Muscle of arm (tissue), 12 donors: ENCODE results near the gene REV3L. TPM values are rescaled to one million over a fixed set of nuclear protein-coding genes. Genes with fewer than 3 reads are reported as not detected.

ENCODE experiments used
- DNase-seq: peaks from one replicate; pipeline ENCODE4 v3.0.0-alpha.2; 2013
- polyA plus RNA-seq, 12 donors: library from polyadenylated mRNA; unstranded; fragments of 120-200 nt; gene quantifications; one replicate each; pipeline ENCODE4 v1.2.1, GENCODE V29; 2013; ENCODE audit not compliant: insufficient read length in 12 of 12

REV3L gene
- polyA plus RNA-seq, 12 donors = 33.5 to 49.1 (median 40.0) TPM; not detected in 1

- DNase-seq = no peak
Measured at GRCh38 chr6:111471958-111472357, 11.1 kb downstream of the REV3L start.

- DNase-seq = no peak
Measured at GRCh38 chr6:111471533-111471932, 11.5 kb downstream of the REV3L start.

DNA sequence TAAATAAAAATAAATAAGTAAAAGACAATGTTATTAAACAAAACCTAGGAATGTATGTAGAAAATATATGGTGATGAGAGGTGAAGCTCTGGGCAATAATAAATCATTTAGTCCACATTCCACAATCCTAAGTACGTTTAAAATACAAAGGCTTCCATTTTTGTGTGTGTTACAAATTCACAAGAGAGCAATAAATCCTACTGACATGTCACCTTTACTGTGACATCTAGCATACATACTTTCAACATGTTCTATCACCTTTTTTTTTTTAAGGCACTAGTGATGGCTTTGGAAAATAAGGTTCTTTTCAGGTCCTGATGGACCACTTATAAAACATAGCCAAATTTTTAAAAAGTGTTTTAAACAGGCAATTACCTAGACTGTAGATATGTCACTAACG is 12.0 kb downstream of the REV3L start:
- no peak for DNase-seq

DNA sequence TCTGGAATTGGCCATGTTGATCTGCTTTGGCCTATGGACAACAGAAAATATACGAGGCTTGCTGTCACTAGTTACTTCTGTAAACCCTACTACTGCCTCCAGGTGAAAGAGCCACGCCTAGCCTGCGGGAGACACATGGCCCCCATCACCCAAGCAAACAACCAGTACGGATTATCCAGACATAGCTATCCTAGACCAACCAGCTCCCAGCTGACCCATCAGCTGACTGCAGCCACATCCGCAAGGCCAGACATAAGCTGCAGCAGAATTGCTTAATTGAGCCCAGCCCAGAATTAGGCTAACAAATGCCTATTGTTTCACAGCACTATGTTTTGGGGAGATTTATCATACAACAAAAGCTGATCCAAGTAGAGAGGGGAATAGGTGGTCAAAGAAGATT is 13.5 kb downstream of the REV3L start:
- DNase-seq = no peak

DNA sequence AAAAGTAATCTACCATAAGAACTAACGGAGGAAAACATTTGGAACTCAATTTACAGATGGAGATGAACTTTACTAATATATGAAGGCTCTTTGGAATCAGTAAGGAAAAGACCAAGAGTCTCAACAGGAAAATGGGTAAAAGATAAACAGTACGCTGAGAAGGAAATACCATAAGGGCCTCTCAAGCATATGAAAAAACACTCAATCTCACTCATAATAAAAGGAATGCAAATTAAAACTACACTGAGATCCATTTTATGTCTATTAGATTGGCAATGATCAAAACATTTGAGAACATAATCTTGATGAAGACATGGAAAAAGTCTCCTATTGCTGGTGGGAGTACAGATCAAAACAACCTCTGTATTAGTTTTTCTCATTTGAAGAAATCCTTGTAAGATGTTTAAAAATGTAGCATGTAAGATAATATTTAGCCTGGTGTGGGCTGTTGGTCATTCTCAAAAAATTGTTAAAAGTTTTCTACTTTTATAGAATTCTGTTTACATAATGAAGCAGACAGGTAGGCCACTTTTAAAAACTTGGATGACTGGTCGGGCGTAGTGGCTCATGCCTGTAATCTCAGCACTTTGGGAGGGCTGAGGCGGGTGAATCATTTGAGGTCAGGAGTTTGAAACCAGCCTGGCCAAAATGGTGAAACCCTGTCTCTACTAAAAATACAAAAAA is 14.5 kb downstream of the REV3L start:
- no peak for DNase-seq

- no peak for DNase-seq
Measured at GRCh38 chr6:111464184-111464583, 18.8 kb downstream of the REV3L start.

DNA sequence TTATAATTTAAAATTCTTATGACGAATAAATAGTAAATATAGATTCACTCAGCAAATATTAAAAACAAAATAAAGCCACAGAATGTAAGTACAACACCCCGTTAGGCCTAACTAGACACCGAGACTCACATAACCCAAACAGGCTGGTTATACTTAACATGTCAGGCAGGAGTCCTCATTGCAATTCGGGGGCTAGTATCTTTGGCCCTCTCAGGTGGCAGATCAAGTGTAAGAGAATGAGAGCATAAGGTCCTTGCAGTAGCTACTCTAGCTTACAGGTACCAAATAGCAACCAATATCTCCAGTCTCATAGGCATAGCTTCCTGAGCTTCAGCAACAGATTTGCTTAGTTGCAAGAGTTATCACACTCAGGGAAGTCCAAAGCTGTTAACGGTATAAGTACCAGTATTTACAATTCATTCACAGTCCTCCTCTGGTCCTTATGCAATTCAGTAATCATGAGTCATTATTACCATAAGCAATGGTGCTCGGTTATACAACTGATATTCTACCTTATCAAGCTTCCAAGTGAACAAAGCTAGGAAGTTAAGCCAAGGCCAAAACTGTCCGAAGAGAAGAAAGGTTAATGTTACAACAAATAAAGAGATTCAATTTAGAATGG is 20.1 kb downstream of the REV3L start:
- no peak for DNase-seq

DNA sequence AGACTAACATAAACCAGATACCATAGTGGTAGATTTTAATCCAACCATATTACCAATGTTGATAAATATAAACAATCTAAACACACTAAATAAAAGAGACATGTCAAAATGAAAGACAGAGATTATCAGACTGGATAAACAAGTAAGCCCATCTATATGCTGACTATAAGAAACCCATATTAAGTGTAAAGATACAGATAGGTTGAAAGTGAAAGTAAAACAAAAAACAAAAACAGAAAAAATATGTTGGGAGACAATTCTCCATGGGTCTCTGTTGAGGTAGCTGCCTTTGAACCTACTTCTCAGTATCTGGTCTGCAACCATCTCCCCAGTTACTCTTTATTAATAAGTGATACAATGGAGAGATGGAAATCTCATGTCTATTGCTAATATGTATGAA is 21.2 kb downstream of the REV3L start:
- no peak for DNase-seq

DNA sequence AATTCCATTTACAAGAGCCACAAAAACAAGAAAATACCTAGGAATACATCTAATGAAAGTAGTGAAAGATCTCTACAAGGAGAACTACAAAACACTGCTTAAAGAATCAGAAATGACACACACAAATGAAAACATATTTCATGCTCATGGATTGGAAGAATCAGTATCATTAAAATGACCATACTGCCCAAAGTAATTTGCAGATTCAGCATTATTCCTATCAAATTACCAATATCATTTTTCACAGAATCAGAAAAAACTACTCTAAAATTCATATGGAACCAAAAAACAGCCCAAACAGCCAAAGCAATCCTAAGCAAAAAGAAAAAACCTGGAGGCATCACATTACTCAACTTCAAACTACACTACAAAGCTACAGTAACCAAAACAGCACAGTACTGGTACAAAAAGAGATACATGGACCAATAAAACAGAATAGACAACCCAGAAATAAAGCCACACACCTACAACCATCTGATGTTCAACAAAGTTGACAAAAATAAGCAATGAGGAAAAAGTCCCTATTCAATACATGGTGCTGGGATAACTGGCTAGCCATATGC is 24.3 kb downstream of the REV3L start:
- DNase-seq = no peak

DNA sequence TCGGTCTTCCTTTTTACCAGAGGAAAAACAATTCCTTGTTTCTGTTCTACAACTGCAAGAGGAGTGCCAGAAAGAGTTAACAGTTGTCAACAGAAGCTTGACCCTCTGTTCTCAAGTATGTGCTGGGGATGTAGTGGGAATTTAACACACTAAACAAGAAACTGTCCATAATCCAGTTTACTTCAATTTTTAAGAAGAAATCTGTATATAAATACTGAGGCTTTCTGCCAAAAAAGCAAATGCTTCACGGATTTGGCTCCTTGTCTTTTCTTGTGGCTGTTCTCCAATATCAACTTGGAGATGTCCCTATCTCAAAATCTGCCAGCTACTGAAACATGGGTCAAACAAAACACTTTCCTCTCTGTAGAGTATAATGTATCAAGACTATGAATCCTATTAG is 26.8 kb downstream of the REV3L start:
- peak; percentile 15 for DNase-seq

- no peak for DNase-seq
Measured at GRCh38 chr6:111450636-111451035, 32.4 kb downstream of the REV3L start.

DNA sequence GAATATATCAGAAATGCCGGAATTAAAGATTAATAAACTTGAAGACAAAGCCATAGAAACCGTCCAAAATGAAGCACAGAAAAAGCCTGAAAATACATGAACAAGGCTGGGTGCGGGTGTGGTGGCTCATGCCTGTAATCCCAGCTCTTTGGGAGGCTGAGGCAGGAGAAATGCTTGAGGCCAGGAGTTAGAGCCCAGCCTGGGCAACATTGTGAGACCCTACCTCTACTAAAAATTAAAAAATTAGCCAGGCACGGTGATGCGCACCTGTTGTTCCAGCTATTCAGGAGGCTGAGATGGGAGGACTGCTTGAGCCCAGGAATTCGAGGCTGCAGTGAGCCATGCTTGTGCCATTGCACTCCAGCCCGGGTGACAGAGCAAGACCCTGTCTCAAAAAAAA is 32.9 kb downstream of the REV3L start:
- no peak for DNase-seq

DNA sequence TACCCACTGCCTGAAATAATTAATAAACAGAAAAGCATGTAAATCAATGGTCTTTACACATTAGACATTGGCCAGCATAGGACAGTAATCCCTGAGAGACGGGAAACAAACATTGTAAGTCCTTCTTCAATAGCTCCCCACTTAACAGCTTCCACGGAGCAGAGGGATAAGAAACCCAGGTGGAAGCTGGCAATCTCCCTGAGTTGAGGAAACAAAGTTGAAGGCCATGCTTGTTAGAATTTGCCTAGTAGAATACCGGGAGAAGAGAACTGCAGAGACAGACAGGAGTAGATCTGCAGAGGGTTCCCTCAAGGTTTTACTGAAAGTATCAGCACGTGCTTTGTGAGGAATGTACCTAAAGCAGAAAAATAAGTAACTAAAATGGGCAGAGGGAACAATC is 33.9 kb downstream of the REV3L start:
- DNase-seq = no peak

DNA sequence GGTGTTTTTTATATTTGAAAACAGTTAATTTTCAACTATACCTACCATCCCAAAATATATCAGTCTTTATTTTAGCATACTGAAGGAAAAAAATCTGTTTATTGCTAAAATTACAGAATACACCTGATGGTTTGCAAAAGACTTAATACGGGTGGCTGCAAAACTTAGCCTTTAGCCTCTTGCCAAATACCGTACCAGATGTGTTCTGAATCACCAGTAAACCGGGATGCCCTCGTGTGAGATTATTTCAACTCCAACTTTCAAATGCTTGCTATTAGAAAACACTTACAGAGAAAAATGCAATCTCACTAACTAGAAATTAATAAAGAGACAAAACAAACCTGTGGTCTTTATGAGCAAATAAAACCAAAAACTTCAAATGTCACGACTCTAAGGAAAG is 36.0 kb downstream of the REV3L start:
- DNase-seq = no peak

GRCh38 chr6:111445861-111446267 is 37.2 kb downstream of the REV3L start:
- no peak for DNase-seq

DNA sequence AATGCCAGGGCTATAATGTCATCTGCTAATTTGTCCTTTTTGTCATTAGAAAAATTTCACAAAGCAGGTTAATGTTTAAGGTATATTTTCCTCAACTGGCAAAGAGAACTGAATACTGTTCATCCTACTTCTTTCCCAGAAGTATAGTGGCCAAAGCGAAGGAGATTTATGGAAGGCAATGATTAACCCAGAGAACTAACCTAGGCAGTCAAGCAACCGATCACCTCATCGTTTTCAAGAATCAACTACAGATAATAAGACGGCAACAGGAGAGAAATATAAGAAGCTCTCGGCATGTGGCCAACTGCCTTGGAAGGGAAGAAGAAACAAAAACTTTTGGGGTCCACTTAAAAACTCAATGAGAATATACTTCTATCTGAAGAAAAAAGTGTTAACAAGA is 38.2 kb downstream of the REV3L start:
- no peak for DNase-seq

GRCh38 chr6:111441678-111442243 is 41.3 kb downstream of the REV3L start:
- no peak for DNase-seq

DNA sequence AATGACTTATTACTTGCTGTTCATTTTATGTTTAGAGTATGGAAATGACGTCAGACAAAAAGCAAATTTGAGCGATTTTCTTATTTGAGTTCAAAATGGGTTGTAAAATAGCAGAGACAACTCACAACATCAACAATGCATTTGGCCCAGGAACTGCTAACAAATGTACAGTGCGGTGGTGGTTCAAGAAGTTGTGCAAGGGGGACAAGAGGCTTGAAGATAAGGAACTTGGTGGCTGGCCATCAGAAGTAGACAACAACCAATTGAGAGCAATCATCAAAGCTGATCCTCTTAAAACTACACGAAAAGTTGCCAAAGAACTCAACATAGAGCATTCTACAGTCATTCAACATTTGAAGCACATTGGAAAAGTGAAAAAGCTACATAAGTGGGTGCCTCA is 43.8 kb downstream of the REV3L start:
- no peak for DNase-seq

DNA sequence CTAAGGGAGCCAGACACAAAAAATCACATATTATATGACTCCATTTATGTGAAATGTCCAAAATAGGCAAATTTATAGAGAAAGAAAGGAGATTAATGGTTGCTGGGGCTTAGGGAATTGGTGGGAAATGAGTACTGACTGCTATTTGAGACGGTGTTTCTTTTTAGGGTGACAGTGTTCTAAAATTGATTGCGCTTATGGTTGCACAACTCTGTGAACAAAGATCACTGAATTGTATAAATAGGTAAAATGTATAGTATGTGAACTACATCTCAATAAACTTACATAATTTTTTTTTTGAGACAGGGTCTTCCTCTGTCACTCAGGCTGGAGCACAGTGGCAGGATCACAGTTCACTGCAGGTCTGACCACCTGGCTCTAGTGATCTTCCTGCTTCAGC is 45.4 kb downstream of the REV3L start:
- DNase-seq = no peak

DNA sequence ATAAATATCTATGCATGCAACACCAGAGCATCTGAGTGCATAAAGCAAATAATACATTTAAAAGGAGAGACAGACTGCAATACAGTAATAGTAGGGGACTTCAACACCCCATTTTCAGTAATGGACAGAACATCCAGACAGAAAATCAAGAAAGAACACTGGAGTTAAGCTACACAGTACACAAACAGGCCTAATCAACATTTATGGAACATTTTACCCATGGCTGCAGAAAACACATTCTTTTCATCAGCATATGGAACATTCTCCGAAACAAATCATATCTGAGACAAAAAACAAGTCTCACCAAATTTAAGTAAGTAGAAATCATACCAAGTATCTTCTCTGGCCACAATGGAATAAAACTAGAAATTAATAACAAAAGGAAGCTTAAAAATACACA is 50.5 kb downstream of the REV3L start:
- DNase-seq = no peak

DNA sequence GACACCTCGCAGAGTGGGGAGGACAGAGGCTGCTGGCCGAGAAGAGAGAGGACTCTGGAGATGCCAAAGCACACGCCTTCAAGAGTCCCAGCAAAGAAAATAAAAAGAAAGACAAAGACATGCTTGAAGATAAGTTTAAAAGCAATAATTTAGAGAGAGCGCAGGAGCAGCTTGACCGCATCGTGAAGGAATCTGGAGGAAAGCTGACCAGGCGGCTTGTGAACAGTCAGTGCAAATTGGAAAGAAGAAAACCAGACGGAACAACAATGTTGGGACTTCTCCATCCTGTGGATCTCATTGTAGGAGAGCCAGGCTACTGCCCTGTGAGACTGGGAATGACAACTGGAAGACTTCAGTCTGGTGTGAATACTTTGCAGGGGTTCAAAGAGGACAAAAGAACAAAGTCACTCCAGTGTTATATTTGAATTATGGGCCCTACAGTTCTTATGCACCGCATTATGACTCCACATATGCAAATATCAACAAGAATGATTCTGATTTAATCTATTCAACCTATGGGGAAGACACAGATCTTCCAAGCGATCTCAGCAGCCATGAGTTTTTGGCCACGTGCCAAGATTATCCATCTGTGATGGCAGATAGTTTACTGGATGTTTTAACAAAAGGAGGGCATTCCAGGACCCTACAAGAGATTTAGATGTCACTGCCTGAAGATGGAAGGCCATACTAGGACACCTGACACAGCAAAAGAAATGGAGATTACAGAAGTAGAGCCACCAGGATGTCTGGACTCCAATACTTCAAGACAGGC is 52.2 kb downstream of the REV3L start:
- no peak for DNase-seq

DNA sequence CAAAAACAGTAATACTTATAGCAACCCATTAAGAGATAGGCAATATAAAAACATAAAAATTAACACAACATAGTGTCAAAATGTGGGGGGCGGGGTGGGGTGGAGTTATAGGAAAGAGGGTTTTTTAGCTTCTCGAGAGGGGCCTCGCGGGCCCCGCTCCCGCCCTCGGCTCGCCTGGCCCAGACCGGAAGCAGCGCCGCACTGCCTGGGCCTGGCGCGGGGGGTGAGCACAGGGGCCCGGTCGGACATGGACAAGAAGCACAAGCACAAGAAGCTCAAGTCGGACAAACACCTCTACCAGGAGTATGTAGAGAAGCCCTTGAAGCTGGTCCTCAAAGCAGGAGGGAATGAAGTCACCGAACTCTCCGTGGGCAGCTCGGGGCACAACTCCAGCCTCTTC is 53.4 kb downstream of the REV3L start:
- DNase-seq = no peak

- no peak for DNase-seq
Measured at GRCh38 chr6:111428811-111429210, 54.2 kb downstream of the REV3L start.
